DMS 273 (cell line): Measurements from ENCODE around the gene AP3B1.
"Not testable (repeated sequence)": the region's sequence is repeated elsewhere in the genome, so short reads cannot be mapped to it uniquely, and the experiment has no call there.

Experiments
- DNase-seq: peaks from one replicate; lab custom pipeline; 2025; ENCODE audit not compliant: unreplicated experiment; lab: John Stamatoyannopoulos, UW

AP3B1 gene

GRCh38 chr5:78170335-78170734 lies 124.2 kb downstream of the AP3B1 start:
- DNase-seq = not testable (repeated sequence)

DNA sequence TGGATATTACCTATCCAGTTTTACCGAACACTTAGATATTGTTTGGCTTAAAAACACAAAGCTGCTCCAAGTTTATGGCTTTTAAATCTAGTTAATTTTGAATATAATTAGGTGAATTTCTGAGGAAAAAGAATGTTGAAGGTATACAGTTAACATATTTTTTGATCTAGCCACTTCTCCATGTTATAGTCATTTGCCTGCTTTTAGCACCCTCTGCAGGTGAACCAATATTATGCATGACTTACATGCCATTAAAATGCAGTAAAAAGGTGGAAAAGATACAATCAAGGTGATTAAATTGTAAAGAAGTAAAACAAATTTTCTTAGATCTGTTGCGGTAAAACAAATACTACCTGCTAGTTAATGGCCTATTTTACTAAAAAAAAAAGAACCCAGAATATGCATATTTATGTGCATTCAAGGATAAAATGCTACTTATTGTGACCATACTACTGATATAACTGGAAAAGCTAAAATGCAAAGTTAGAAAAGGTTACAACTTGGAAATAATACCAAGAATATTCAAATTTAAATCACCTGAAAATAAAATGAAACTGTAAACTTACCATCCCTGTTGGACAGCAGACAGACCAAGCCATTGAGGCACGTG lies 132.1 kb downstream of the AP3B1 start:
- peak; percentile 67 for DNase-seq

DNA sequence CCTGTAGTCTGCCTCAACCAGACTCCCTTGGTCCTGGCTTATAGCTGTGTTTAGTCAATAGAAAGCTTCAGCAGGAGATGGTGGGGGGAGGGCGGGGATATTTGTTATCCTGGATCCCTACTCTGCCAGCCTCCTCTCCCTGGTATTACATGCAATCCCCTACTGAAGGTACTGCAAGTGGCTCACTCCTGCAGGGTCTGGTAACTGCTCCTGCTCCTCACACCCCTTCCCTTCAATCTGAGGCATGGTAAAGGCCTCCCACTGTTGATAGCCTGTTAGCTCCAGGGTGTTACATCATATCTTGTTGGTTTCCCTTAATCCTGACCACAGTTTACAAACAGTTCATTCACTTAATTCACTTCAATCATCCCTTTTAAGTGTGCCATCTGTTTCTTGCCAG lies 137.5 kb downstream of the AP3B1 start:
- peak; percentile 34 for DNase-seq

DNA sequence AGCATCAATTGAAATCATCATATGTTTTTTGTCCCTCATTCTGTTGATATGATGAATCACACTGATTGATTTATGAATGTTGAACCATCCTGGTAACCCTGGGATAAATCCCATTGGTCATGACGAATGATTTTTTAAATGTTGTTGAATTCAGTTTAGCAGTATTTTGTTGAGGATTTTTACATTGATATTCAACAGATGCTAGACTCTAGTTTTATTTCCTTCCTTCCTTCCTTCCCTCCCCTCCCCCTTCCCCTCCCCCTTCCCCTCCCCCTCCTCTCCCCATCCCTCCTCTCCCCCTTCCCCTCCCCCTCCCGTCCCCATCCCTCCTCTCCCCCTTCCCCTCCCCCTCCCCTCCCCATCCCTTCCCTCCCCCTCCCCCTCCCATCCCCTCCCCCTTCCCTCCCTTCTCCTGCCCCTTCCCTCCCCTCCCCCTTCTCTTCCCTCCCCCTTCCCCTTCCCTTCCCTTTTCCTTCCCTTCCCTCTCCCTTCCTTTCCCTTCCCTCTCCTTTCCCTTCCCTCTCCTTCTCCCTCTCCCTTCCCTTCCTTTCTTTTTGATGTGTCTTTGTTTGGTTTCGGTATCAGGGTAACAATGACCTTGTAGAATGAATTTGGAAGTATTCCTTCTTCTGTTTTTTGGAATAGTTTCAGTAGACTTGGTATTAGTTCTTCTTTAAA lies 142.8 kb downstream of the AP3B1 start:
- no peak for DNase-seq

- no peak for DNase-seq
Observed at GRCh38 chr5:78137290-78137689, 157.2 kb downstream of the AP3B1 start.

GRCh38 chr5:78133423-78133822 lies 161.1 kb downstream of the AP3B1 start:
- no peak for DNase-seq

DNA sequence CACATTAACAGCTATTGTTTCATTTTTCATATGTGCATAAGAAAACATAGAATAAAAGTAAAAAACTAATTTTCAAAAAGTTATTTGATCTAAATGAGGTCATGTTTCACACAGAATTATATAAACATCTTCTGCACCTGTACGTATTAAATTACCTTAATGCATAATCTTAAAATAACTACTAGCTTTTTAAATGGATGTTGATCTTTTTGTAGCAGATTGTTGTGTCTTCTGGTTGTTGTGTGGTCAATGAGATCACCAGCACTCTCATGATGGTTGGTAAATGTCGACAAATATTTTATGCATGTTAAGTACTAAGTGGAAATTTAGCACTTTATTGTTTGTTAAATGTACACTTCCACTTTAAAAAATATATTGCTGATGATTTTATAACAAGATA lies 162.0 kb downstream of the AP3B1 start:
- no peak for DNase-seq

DNA sequence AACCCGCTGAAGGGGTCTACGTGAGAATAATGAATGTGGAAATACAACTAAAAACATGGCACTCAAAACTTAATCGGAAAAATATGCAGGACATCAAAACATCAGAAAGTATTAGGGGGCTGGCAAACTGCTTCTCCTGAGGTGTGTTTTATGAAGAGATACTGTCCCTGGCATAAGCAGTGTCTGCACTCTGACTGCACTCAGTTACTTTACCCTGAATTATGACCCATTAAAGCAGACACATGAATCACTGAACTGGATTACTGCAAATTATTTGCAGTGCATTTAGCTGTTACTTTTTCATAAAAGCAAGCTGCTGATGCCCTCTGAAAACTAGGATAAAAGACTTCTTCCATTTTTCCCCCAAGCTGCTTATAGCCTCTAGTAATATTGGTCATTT lies 164.9 kb downstream of the AP3B1 start:
- DNase-seq = no peak

GRCh38 chr5:78127875-78128274 lies 166.6 kb downstream of the AP3B1 start:
- peak; percentile 21 for DNase-seq

DNA sequence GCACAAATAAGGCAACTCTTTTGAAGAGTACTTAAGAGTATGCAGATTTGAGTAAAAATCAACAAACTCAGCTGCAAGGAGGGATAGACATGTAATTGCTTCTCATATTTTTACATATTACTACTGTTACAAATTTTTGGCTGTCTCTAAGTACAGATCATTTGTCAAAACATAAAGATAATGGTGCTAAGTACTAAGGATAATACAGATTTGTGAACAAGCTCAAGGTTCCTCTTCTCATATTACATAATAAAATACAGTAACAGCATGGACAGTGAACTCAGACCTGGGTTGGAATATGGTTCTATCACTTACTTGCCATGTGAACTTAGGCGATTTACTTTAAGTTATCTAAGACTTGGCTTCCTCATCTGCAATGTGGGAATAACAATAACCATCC lies 168.0 kb downstream of the AP3B1 start:
- DNase-seq = no peak

DNA sequence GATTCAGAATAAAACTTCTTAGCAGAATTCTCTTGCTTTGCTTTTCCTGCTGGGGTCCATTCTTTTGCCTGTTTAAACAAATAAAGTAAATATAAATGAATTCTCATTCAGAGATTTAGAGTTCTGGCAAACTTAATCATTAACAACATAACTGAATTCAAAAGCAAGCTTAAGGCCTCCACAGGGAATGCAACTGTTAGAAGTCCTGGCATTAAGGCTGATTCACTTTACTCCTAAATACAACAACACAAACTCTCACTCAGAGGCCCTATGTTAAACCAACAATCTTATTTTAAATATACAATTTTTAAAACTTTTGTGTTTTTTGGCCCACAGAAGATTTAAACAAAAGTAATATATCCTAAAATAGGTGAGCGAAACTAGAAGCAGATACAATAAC lies 178.3 kb downstream of the AP3B1 start:
- DNase-seq = no peak

DNA sequence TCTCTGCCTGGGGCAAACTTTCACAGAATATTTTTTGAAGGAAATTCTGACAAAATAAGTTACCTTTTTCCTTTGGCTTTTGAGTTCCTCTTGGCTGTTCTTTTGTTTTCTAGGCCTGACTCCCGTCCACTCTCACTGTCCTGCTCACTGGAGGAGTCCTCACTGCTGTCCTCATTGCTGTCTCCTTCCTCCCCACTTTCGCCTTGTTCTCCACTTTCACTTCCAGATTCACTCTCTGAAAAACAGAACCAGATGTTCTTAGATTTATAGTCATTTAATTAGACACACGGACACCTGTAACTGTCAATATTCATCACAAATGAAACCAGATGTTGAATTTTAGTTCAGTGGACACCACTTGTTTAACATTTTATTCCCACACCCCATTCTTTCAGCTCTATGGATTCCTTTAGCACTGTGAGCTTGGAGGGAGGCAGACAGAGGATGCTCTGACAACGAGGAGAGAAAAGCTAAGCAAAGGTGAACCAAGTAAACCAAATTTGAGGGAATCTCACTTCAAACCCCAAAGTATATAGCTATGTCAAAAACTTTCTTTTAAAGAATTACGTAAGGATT lies 180.7 kb downstream of the AP3B1 start:
- peak; percentile 48 for DNase-seq

GRCh38 chr5:78112931-78113330 lies 181.6 kb downstream of the AP3B1 start:
- DNase-seq = peak; percentile 61

GRCh38 chr5:78109891-78110324 lies 184.6 kb downstream of the AP3B1 start:
- DNase-seq = no peak

DNA sequence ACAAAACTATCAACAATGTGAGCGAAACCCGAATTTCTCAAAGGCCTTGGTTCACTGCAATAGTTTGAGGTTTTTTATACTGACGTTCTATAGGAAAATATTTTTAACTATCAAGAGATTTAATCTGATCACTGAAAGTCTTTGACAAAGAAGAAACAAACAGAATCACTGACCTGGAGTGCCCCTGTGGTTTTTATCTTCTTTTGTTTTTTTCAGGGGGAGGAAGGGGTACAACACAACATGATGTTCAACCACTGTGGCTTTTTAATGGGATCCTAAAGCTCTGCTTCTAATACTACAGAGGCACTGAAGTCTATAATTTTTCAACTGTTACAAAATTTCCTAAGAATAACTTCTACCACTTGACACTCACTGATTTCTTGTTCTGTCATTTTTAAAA lies 185.9 kb downstream of the AP3B1 start:
- no peak for DNase-seq

DNA sequence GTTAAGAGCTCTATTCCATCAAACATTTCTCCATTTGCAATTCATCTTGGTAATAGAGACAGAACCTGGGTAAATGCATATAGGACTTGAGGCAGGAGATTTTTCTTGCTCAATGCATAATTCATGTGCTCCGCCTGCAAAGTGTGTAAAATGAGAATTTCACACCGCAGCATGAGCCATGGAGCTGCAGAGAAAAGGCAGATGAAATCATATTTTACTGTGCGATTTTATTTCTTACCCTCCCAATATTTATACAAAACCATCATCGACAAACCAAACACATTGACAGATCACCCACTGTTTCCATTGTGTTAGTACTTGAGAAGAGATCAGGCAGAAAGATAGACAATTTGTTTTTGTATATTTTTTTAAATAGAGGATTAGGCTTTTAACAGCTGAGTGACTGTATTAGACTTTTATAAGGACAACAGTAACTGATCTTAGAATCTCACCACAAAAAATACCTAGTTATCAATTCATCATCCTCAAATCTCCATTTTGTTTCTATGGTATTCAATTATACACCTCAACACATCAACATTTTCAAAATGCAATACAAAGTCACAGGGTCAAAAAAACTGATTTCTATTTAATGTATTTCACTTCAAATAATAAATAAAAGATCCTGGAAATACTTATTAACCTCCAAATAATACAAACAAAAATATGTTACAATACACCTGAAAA lies 191.1 kb downstream of the AP3B1 start:
- DNase-seq = no peak

GRCh38 chr5:78102500-78102899 lies 192.0 kb downstream of the AP3B1 start:
- no peak for DNase-seq

GRCh38 chr5:78095125-78095524 lies 199.4 kb downstream of the AP3B1 start:
- DNase-seq = no peak

- no peak for DNase-seq
Observed at GRCh38 chr5:78090002-78090401, 204.5 kb downstream of the AP3B1 start.

GRCh38 chr5:78078858-78079257 lies 215.6 kb downstream of the AP3B1 start:
- no peak for DNase-seq

DNA sequence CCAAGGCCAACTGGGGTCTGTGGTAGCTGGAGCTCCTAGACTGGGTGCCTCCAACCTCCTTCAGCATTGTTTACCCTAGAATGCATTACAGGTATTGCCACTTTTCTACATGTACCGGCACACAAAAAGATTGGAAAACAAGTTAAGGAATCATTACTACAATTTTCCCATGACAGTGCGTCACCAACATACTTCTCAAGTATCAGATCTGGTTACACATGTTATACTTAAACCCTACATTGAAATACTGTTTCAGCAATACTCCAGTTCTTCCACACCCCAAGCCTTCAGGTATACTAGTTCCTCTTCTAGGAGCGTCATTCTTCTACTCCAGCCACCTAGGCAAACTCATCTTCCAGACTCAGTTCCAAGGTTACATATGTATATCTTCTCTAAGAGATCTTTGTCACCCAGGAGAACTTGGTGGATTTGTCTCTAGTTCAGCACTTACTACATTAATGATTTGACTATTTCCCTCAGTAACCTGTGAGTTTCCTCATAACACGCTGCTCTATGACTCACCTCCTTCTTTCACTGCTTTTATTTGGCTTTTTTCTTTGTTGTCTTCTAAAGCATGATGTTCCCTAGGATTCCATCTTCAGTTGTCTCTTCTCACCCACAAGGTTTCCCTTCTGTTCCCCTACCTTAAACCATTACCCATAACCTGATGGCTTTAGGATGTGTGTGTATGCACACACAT lies 217.0 kb downstream of the AP3B1 start:
- no peak for DNase-seq
